ENCODE results near the gene BID. TPM values are rescaled to one million over a fixed set of nuclear protein-coding genes. Genes with fewer than 3 reads are reported as not detected.

The BID gene
- total RNA-seq (2021), result 26.1 to 32.5 TPM (median 27.6 TPM) in 3 replicates
- percentile 49 among the genes with signal in this experiment for Bru-seq, nascent RNA
- long read RNA-seq, experiment 1, transcript BID-215 (6 exons, 2,199 nt), result major isoform, 89 of 130 reads
- long read RNA-seq, experiment 1, transcript BID-201 (6 exons, 2,495 nt), result minor isoform, 8 of 130 reads
- long read RNA-seq, experiment 1, transcript BID-204 (5 exons, 2,129 nt), result minor isoform, 8 of 130 reads
- long read RNA-seq, experiment 1, transcript BID-203 (4 exons, 1,879 nt), result minor isoform, 11 of 130 reads
- long read RNA-seq, experiment 1, partial matches to known transcripts, result 7 of 130 reads
- long read RNA-seq, experiment 1, other reads (novel, unspliced or antisense), result 5 of 130 reads
- long read RNA-seq, experiment 2, transcript BID-215 (6 exons, 2,199 nt), result major isoform, 14 of 36 reads
- long read RNA-seq, experiment 2, partial matches to known transcripts, result 4 of 36 reads
- long read RNA-seq, experiment 2, other reads (novel, unspliced or antisense), result 7 of 36 reads
- long read RNA-seq, experiment 3, transcript BID-215 (6 exons, 2,199 nt), result major isoform, 64 of 107 reads
- long read RNA-seq, experiment 3, transcript BID-204 (5 exons, 2,129 nt), result minor isoform, 10 of 107 reads
- long read RNA-seq, experiment 3, transcript BID-201 (6 exons, 2,495 nt), result minor isoform, 17 of 107 reads
- long read RNA-seq, experiment 3, partial matches to known transcripts, result 3 of 107 reads
- long read RNA-seq, experiment 3, other reads (novel, unspliced or antisense), result 8 of 107 reads

GRCh38 chr22:17774206-17774925 is at the start of gene BID:
Gene BID (minus strand): TSS chr22:17774469. CDS start chr22:17750116, 24,353 bp downstream.
- Mint-ChIP-seq H3K4me3 (peak within 1 kb of the TSS; percentile 70), H3K36me3 (no peaks in the 10 kb centered on the region), H3K9me3 (no peaks in the 10 kb centered on the region), H3K27me3 (ENCODE audit: low read depth) (peaks cover 5% of the 10 kb centered on the region; the same call in 1 of the 2 replicates), H3K4me1 (peaks cover 25% of the 10 kb centered on the region), H3K27ac (peak within 1 kb of the TSS; percentile 7; the same call in 1 of the 2 replicates)
- TF ChIP-seq AFF4 (CRISPR knock-in tag; IDR thresholded peaks at IDR 0.05; ENCODE audit: borderline replicate concordance) (no peak), ZNF396 (CRISPR knock-in tag; IDR thresholded peaks at IDR 0.05; ENCODE audit: borderline replicate concordance) (no peak), FOXP4 (CRISPR knock-in tag; IDR thresholded peaks at IDR 0.05) (peak; percentile 55; the same call in 1 of the 2 replicates), MLX (CRISPR knock-in tag; IDR thresholded peaks at IDR 0.05) (no peak), ZNF232 (CRISPR knock-in tag; IDR thresholded peaks at IDR 0.05) (no peak), AR (CRISPR knock-in tag; IDR thresholded peaks at IDR 0.05) (no peak)
- DNase-seq (ENCODE audit: low spot score) (peak; percentile 38), ATAC-seq (peak; percentile 6)
- ChIA-PET POLR2A (interaction anchor here (1.1 to 2.3 kb wide), 2 partner anchors 10 to 147 kb away, joined by 3 to 13 read pairs; no protein-coding TSS in a partner anchor), CTCF (interaction anchor here (1.3 to 8.2 kb wide), 6 partner anchors 12 to 302 kb away, joined by 3 to 92 read pairs (median 12); no protein-coding TSS in a partner anchor)

- Mint-ChIP-seq H3K4me3 (no peak overlapping the region), H3K4me1 (no peaks in the 10 kb centered on the region), H3K36me3 (no peaks in the 10 kb centered on the region), H3K9me3 (no peaks in the 10 kb centered on the region), H3K27me3 (ENCODE audit: low read depth) (no peaks in the 10 kb centered on the region; the same call in 1 of the 2 replicates), H3K27ac (no peak overlapping the region; the same call in 1 of the 2 replicates)
- no peak for ATAC-seq
- ChIA-PET CTCF (no interaction called here), POLR2A (no interaction called here)
- no peak for DNase-seq (ENCODE audit: low spot score)
- TF ChIP-seq ZNF138 (CRISPR knock-in tag; conservative IDR thresholded peaks at IDR 0.05), result no peak
- no peak for TF ChIP-seq FOXK1 (CRISPR knock-in tag; IDR thresholded peaks at IDR 0.05)
- TF ChIP-seq FOXP4 (CRISPR knock-in tag; IDR thresholded peaks at IDR 0.05), result no peak
- no peak for TF ChIP-seq ZSCAN18 (CRISPR knock-in tag; IDR thresholded peaks at IDR 0.05)
- no peak for TF ChIP-seq MYBL2 (CRISPR knock-in tag; IDR thresholded peaks at IDR 0.05)
- TF ChIP-seq TEAD1 (CRISPR knock-in tag; IDR thresholded peaks at IDR 0.05), result no peak
- no peak for TF ChIP-seq HMGA2 (CRISPR knock-in tag; IDR thresholded peaks at IDR 0.05)
- TF ChIP-seq FOXJ3 (CRISPR knock-in tag; IDR thresholded peaks at IDR 0.05; ENCODE audit: borderline replicate concordance), result no peak
- TF ChIP-seq PREB (CRISPR knock-in tag; IDR thresholded peaks at IDR 0.05; ENCODE audit: borderline replicate concordance), result no peak
These were observed 49.7 kb upstream of the BID start for GRCh38 chr22:17823964-17824363.

All from WTC11 (cell line).